Parathyroid adenoma (tissue), 2 donors: ENCODE measurements around the gene PCED1B.
"Not testable (repeated sequence)": the region's sequence is repeated elsewhere in the genome, so short reads cannot be mapped to it uniquely, and the experiment has no call there.

Experiments
- H2AFZ ChIP-seq: fragments of 300-600 bp; sonication (generic); one replicate; pipeline ENCODE4 v1.7.0; 2017; ENCODE audit warnings: antibody characterized with exemption, mild to moderate bottlenecking
- H3K27ac ChIP-seq: fragments of 300-600 bp; sonication (generic); one replicate; pipeline ENCODE4 v1.7.0; 2017
- H3K27me3 ChIP-seq: fragments of 300-600 bp; sonication (generic); one replicate; pipeline ENCODE4 v1.7.0; 2017; ENCODE audit warnings: low read length; ENCODE audit not compliant: control insufficient read depth, insufficient read depth
- H3K36me3 ChIP-seq: fragments of 300-600 bp; sonication (generic); one replicate; pipeline ENCODE4 v1.7.0; 2017; ENCODE audit warnings: low read length; ENCODE audit not compliant: control insufficient read depth, insufficient read depth
- H3K4me1 ChIP-seq: fragments of 300-600 bp; sonication (generic); one replicate; pipeline ENCODE4 v1.7.0; 2017; ENCODE audit warnings: control low read depth
- H3K4me2 ChIP-seq: fragments of 300-600 bp; sonication (generic); one replicate; pipeline ENCODE4 v1.7.0; 2017; ENCODE audit warnings: low read length
- H3K4me3 ChIP-seq: fragments of 300-600 bp; sonication (generic); one replicate; pipeline ENCODE4 v1.7.0; 2017; ENCODE audit warnings: low read depth, low read length
- H3K79me2 ChIP-seq: fragments of 300-600 bp; sonication (generic); one replicate; pipeline ENCODE4 v1.7.0; 2017; ENCODE audit warnings: control low read depth
- H3K9ac ChIP-seq: fragments of 300-600 bp; sonication (generic); one replicate; pipeline ENCODE4 v1.7.0; 2017; ENCODE audit warnings: mild to moderate bottlenecking
- H3K9me3 ChIP-seq: fragments of 300-600 bp; sonication (generic); one replicate; pipeline ENCODE4 v1.7.0; 2017; ENCODE audit warnings: low read length; ENCODE audit not compliant: control insufficient read depth
- CTCF ChIP-seq: fragments of 300-600 bp; sonication (generic); IDR thresholded peaks from one replicate; pipeline ENCODE4 v1.7.0; 2017; ENCODE audit warnings: antibody characterized with exemption, mild to moderate bottlenecking
- donor health status: primary hyperparathyroidism.

PCED1B gene

GRCh38 chr12:47039756-47040155, 39.7 kb upstream of the PCED1B start:
- H3K79me2 ChIP-seq: no peaks in the 10 kb centered on the region
- no peaks in the 10 kb centered on the region for H3K9me3 ChIP-seq
- H3K36me3 ChIP-seq: no peaks in the 10 kb centered on the region
- no peaks in the 10 kb centered on the region for H3K27me3 ChIP-seq
- no peak overlapping the region for H2AFZ ChIP-seq
- no peak overlapping the region for H3K9ac ChIP-seq
- H3K4me2 ChIP-seq: no peak overlapping the region
- no peak for TF ChIP-seq CTCF
- no peak overlapping the region for H3K27ac ChIP-seq
- H3K4me3 ChIP-seq: no peak overlapping the region
- no peaks in the 10 kb centered on the region for H3K4me1 ChIP-seq

GRCh38 chr12:47041327-47041726, 38.1 kb upstream of the PCED1B start:
- TF ChIP-seq CTCF: no peak
- Histone ChIP-seq H3K4me1 (no peaks in the 10 kb centered on the region), H3K4me2 (no peak overlapping the region), H2AFZ (no peak overlapping the region), H3K36me3 (no peaks in the 10 kb centered on the region), H3K79me2 (no peaks in the 10 kb centered on the region), H3K27ac (no peak overlapping the region), H3K4me3 (no peak overlapping the region), H3K9me3 (no peaks in the 10 kb centered on the region), H3K9ac (no peak overlapping the region), H3K27me3 (no peaks in the 10 kb centered on the region)

- no peak overlapping the region for H3K27ac ChIP-seq
- H3K9me3 ChIP-seq: no peaks in the 10 kb centered on the region
Measured at GRCh38 chr12:47048541-47048940, 30.9 kb upstream of the PCED1B start.

GRCh38 chr12:47051291-47051690, 28.1 kb upstream of the PCED1B start:
- not testable (repeated sequence) for H3K36me3 ChIP-seq, H3K79me2 ChIP-seq, H3K4me1 ChIP-seq, H3K27me3 ChIP-seq, H2AFZ ChIP-seq, H3K9ac ChIP-seq, H3K4me3 ChIP-seq, H3K27ac ChIP-seq, H3K9me3 ChIP-seq, H3K4me2 ChIP-seq

More at GRCh38 chr12:47048541-47048940, 30.9 kb upstream of the PCED1B start:
- H2AFZ ChIP-seq: no peak overlapping the region
- no peak overlapping the region for H3K9ac ChIP-seq
- H3K79me2 ChIP-seq: no peaks in the 10 kb centered on the region
- no peaks in the 10 kb centered on the region for H3K27me3 ChIP-seq
- no peak overlapping the region for H3K4me3 ChIP-seq
- no peak overlapping the region for H3K4me2 ChIP-seq
- H3K36me3 ChIP-seq: no peaks in the 10 kb centered on the region
- TF ChIP-seq CTCF: no peak
- no peaks in the 10 kb centered on the region for H3K4me1 ChIP-seq

GRCh38 chr12:47052274-47052673, 27.1 kb upstream of the PCED1B start:
- Histone ChIP-seq H3K4me1 (no peaks in the 10 kb centered on the region), H3K4me3 (no peak overlapping the region), H3K79me2 (no peaks in the 10 kb centered on the region), H3K27me3 (no peaks in the 10 kb centered on the region), H3K9me3 (no peaks in the 10 kb centered on the region), H2AFZ (no peak overlapping the region), H3K36me3 (no peaks in the 10 kb centered on the region), H3K4me2 (no peak overlapping the region), H3K9ac (no peak overlapping the region), H3K27ac (no peak overlapping the region)
- TF ChIP-seq CTCF: no peak
